Skeletal muscle satellite cell (primary cell): Measurements from ENCODE around the gene PBXIP1.

Experiments
- H3K27me3 ChIP-seq: 2 replicates; pipeline ENCODE4 v1.7.0; 2013; ENCODE audit warnings: low read length; ENCODE audit not compliant: control insufficient read depth, insufficient read depth
- H3K36me3 ChIP-seq: 2 replicates; pipeline ENCODE4 v1.7.0; 2013; ENCODE audit warnings: mild to moderate bottlenecking, control low read depth, low read length; ENCODE audit not compliant: insufficient read depth
- H3K4me1 ChIP-seq: 2 replicates; pipeline ENCODE4 v1.7.0; 2013; ENCODE audit warnings: low read length; ENCODE audit not compliant: control insufficient read depth, insufficient read depth
- H3K4me2 ChIP-seq: 2 replicates; pipeline ENCODE4 v1.7.0; 2013; ENCODE audit warnings: mild to moderate bottlenecking, low read length
- H3K4me3 ChIP-seq: 2 replicates; pipeline ENCODE4 v1.7.0; 2013; ENCODE audit warnings: low read length
- H3K9ac ChIP-seq: 2 replicates; pipeline ENCODE4 v1.7.0; 2013; ENCODE audit warnings: mild to moderate bottlenecking, low read depth, low read length, moderate library complexity
- H3K9me3 ChIP-seq: replicated peaks from 2 replicates; pipeline ENCODE4 v1.7.0; 2013; ENCODE audit warnings: mild to moderate bottlenecking, control low read depth, low read length

The PBXIP1 gene

GRCh38 chr1:154937085-154937987, 18.6 kb downstream of the PBXIP1 start:
- no peaks in the 10 kb centered on the region for H3K9me3 ChIP-seq
- peak overlapping the region; percentile 93 for H3K4me2 ChIP-seq
- H3K4me3 ChIP-seq, result peak overlapping the region; percentile 81
- H3K27me3 ChIP-seq, result no peaks in the 10 kb centered on the region
- H3K9ac ChIP-seq, result peak overlapping the region; percentile 95
- no peaks in the 10 kb centered on the region for H3K36me3 ChIP-seq
- peaks cover 12% of the 10 kb centered on the region for H3K4me1 ChIP-seq

GRCh38 chr1:154936555-154937084, 19.3 kb downstream of the PBXIP1 start, which contains the start of gene PMVK:
PMVK (minus strand) TSS chr1:154936719; CDS start chr1:154936685, 34 bp downstream.
- Histone ChIP-seq H3K9ac (peak within 1 kb of the TSS; percentile 95), H3K36me3 (no peaks in the 10 kb centered on the region), H3K4me1 (peaks cover 12% of the 10 kb centered on the region), H3K27me3 (no peaks in the 10 kb centered on the region), H3K4me3 (peak within 1 kb of the TSS; percentile 81), H3K4me2 (peak within 1 kb of the TSS; percentile 93), H3K9me3 (no peaks in the 10 kb centered on the region)

GRCh38 chr1:154935749-154936554, 19.9 kb downstream of the PBXIP1 start:
- peak overlapping the region; percentile 95 for H3K9ac ChIP-seq
- no peaks in the 10 kb centered on the region for H3K27me3 ChIP-seq
- peaks cover 12% of the 10 kb centered on the region for H3K4me1 ChIP-seq
- no peaks in the 10 kb centered on the region for H3K9me3 ChIP-seq
- peak overlapping the region; percentile 81 for H3K4me3 ChIP-seq
- H3K4me2 ChIP-seq, result peak overlapping the region; percentile 93
- H3K36me3 ChIP-seq, result no peaks in the 10 kb centered on the region

DNA sequence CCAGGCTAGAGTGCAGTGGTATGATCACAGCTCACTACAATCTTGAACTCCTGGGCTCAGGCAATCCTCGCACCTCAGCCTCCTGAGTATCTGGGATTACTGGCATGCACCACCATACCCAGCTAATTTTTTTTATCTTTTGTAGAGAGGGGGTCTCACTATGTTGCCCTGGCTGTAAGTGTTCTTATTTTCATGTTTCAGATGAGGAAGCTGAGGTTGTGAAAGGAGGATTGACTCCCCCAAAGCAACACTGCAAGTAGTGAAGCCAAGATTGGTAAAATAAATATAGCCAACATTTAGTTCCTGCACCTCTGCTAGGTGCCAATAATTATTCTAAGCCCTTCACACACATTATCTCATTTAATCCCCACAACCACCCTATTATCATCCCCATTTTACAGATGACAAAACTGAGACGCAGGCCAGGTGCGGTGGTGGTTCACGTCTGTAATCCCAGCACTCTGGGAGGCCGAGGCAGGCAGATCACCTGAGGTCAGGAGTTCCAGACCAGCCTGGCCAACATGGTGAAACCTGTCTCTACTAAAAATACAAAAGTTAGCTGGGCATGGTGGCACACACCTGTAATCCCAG, 21.4 kb downstream of the PBXIP1 start:
- Histone ChIP-seq H3K4me2 (no peak overlapping the region), H3K27me3 (no peaks in the 10 kb centered on the region), H3K9me3 (no peaks in the 10 kb centered on the region), H3K4me3 (no peak overlapping the region), H3K4me1 (peaks cover 12% of the 10 kb centered on the region), H3K9ac (no peak overlapping the region), H3K36me3 (no peaks in the 10 kb centered on the region)

DNA sequence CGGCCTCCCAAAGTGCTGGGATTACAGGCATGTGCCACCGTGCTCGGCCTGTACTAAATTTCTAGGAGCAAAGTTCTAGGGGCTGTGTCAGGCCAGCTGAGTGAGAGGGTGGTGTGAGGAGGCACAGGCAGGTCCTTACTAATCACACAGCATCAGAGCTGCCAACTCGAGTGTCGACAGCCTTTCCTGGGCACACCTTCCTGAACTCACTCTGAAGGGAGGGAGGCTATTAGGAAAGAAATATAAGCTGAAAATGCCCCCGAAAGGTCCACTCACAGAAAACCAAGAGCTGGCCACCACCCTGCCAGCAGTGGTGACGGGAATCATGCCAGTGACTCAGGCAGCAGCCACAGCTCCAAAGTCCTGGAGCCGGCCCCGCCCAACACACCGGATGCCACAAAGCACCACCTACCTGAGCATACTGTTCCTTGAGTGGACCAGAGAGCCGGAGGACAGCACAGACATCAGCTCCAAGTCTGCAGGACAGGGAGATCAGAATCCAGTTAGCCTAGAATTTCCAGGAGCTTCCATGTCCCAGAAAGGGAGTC, 23.9 kb downstream of the PBXIP1 start:
- Histone ChIP-seq H3K27me3 (no peaks in the 10 kb centered on the region), H3K4me2 (no peak overlapping the region), H3K4me3 (no peak overlapping the region), H3K4me1 (peaks cover 5% of the 10 kb centered on the region), H3K9me3 (no peaks in the 10 kb centered on the region), H3K36me3 (peaks cover 5% of the 10 kb centered on the region), H3K9ac (no peak overlapping the region)

- Histone ChIP-seq H3K36me3 (peaks cover 37% of the 10 kb centered on the region), H3K4me1 (no peaks in the 10 kb centered on the region), H3K9ac (no peak overlapping the region), H3K4me2 (no peak overlapping the region), H3K4me3 (no peak overlapping the region), H3K9me3 (no peaks in the 10 kb centered on the region), H3K27me3 (no peaks in the 10 kb centered on the region)
These were observed 29.7 kb downstream of the PBXIP1 start for GRCh38 chr1:154926201-154926600.

DNA sequence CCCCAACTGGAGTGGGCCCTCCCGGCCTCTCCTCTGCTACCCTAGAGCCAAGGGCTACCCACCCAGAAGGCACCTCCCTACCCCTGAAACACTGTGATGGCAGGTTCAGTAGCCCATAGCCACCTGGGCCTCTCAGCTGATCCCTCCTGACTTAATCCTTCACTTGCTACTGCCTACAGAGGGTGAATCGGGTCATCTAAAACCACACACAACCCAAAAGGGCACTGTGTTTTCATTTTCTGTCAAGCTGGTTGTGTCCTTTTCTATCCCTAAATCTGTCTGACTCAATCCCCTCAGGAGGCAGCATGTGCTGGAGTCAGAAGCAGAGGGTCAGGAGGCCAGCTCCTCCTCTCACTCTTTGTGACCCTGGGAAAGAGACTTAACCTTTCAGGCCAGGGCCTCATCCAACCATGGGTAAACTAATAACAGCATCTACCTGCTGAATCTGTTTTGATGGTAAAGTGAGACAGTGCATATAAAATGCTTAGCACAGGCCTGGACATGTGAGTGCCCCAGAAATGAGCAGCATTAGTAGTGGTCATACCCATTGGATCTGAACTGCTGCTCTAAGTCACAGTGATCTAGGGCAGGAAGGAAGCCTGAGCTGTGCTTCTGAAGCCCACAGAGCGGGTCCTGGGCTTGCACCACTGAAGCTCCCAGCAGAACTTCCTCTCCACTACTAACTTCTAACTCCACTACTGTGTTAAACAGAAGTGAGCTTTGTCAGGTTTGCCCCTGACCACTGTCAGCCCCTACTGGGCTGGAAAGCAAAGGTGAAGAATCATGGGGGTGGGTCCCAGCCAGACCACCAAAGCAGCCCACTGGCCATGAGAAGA, 30.3 kb downstream of the PBXIP1 start:
- H3K9ac ChIP-seq, result no peak overlapping the region
- H3K9me3 ChIP-seq, result no peaks in the 10 kb centered on the region
- H3K4me2 ChIP-seq, result no peak overlapping the region
- peaks cover 37% of the 10 kb centered on the region for H3K36me3 ChIP-seq
- no peaks in the 10 kb centered on the region for H3K4me1 ChIP-seq
- no peaks in the 10 kb centered on the region for H3K27me3 ChIP-seq
- no peak overlapping the region for H3K4me3 ChIP-seq

GRCh38 chr1:154923695-154924094, 32.2 kb downstream of the PBXIP1 start:
- H3K27me3 ChIP-seq, result no peaks in the 10 kb centered on the region
- H3K9ac ChIP-seq, result no peak overlapping the region
- H3K4me3 ChIP-seq, result no peak overlapping the region
- H3K36me3 ChIP-seq, result peaks cover 32% of the 10 kb centered on the region
- no peaks in the 10 kb centered on the region for H3K4me1 ChIP-seq
- H3K4me2 ChIP-seq, result no peak overlapping the region
- H3K9me3 ChIP-seq, result no peaks in the 10 kb centered on the region

- H3K4me2 ChIP-seq, result no peak overlapping the region
- H3K4me1 ChIP-seq, result no peaks in the 10 kb centered on the region
These were observed 42.6 kb downstream of the PBXIP1 start for GRCh38 chr1:154913273-154913672.

DNA sequence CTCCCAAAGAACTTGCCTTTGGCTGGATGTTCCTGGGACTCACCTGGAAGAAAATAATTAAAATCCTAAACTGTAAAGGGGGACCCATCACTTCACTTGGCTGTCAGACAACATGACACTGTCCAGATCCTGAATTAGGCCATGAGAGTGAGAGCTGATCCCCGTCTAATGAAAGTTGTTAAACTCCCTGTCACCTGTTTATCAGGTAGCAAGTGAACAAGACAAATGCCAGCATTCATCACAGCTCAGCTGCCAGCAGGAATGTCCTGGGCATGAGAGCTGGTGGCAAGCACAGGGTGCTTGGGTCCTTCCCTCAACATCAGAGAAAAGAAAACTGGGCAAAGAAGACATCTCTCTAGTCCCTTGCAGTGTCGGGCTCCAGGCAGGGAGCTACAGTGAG, 43.1 kb downstream of the PBXIP1 start:
- H3K4me1 ChIP-seq, result no peaks in the 10 kb centered on the region
- H3K9me3 ChIP-seq, result no peaks in the 10 kb centered on the region
- no peak overlapping the region for H3K4me3 ChIP-seq
- H3K36me3 ChIP-seq, result no peaks in the 10 kb centered on the region
- H3K27me3 ChIP-seq, result no peaks in the 10 kb centered on the region
- H3K4me2 ChIP-seq, result no peak overlapping the region
- no peak overlapping the region for H3K9ac ChIP-seq

More at GRCh38 chr1:154913273-154913672, 42.6 kb downstream of the PBXIP1 start:
- no peaks in the 10 kb centered on the region for H3K27me3 ChIP-seq
- H3K36me3 ChIP-seq, result no peaks in the 10 kb centered on the region
- no peaks in the 10 kb centered on the region for H3K9me3 ChIP-seq
- H3K9ac ChIP-seq, result no peak overlapping the region
- H3K4me3 ChIP-seq, result no peak overlapping the region
